ENCODE data around the gene PAQR4.
A peak's percentile ranks its signal among the peaks of the same experiment; 100 is the strongest.

Gene PAQR4

DNA sequence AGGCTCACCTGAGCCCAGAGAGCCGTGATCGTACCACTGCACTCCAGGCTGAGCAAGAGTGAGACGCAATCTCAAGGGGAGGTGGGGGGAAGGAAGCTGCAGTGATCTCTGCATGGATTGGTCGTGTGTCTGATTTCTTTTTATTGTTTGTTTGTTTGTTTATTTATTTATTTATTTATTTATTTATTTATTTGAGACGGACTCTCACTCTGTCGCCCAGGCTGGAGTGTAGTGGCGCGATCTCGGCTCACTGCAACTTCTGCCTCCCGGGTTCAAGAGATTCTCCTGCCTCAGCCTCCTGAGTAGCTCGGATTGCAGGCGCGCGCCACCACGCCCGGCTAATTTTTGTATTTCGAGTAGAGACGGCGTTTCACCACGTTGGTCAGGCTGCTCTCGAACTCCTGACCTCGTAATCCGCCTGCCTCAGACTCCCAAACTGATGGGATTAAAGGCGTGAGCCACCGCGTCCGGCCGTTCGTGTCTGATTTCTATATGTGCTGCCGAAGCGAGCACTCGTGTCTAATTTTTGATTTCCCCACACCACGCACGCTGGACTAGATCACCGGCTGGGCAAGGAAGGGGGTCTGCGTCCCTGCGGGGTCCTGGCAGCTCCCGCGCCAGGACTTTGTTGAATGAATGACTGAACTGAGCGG lies 50.6 kb downstream of the PAQR4 start:
- H3K9me3 ChIP-seq (ENCODE audit: control insufficient read depth, low read length), result no peaks in the 10 kb centered on the region
- H3K9ac ChIP-seq (ENCODE audit: low read length), result no peak overlapping the region
- no peaks in the 10 kb centered on the region for H3K36me3 ChIP-seq (ENCODE audit: control insufficient read depth, insufficient read depth, low read length)
- peaks cover 25% of the 10 kb centered on the region for H3K4me1 ChIP-seq (ENCODE audit: control insufficient read depth, insufficient read depth, low read length)
- H3K4me3 ChIP-seq (ENCODE audit: low read length), result no peak overlapping the region
- peaks cover 9% of the 10 kb centered on the region for H3K27me3 ChIP-seq (ENCODE audit: control insufficient read depth, insufficient read depth, low read length)

DNA sequence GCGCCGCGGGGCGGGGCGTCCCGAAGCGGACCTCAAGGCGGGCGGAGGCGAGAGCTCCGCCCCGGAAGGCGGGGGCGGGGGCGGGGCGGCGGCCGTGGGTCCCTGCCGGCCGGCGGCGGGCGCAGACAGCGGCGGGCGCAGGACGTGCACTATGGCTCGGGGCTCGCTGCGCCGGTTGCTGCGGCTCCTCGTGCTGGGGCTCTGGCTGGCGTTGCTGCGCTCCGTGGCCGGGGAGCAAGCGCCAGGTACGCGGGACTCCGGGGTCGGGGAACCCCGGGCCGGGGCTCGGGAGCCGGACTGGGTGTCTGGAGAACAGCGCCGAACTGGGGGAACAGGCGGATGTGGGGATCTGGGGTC lies 51.1 kb downstream of the PAQR4 start, which contains the start of gene TNFRSF12A:
Gene TNFRSF12A (plus strand): TSS at position 122 of the 357 bp plus-strand sequence. CDS start 30 bp downstream, at position 152.
- Histone ChIP-seq H3K9me3 (ENCODE audit: control insufficient read depth, low read length) (no peaks in the 10 kb centered on the region), H3K4me3 (ENCODE audit: low read length) (peak within 1 kb of the TSS; percentile 78), H3K36me3 (ENCODE audit: control insufficient read depth, insufficient read depth, low read length) (no peaks in the 10 kb centered on the region), H3K9ac (ENCODE audit: low read length) (peak within 1 kb of the TSS; percentile 79), H3K4me1 (ENCODE audit: control insufficient read depth, insufficient read depth, low read length) (peaks cover 25% of the 10 kb centered on the region), H3K27me3 (ENCODE audit: control insufficient read depth, insufficient read depth, low read length) (peaks cover 9% of the 10 kb centered on the region)

DNA sequence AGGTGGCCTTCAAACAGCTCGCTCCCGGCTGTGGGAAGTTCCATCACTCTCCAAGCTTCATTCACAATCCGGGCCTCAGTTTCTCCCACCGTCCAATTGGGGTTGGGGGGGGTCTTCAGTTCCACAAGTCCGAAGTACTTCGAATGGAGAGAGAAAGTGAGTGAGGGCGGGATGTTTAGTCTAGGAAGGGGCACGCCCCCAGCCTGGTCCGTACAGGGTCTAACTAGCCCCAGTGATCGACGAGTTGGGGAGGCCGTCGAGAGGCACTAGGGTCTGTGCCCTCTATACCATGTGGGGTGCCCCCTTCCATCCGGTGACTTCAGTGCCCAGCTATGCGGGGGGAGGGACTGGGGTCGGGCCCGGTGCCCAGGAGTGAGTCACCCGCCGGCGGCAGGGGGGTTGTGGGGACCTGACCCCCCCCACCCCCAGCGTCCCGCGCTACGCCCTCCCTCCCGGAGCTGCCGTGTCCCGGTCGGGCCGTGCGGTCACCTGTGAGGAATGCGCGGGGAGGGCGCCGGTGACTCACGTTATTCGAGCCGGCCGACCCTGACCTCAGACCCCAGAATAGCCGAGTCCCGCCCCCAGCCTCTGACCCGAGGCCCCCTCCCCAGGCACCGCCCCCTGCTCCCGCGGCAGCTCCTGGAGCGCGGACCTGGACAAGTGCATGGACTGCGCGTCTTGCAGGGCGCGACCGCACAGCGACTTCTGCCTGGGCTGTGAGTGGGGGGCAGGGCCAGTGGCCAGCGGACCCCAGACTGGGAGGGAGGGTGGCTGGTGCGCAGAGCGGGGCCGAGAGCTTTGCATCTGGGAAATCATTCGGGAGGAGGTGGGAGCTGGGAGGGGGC lies 51.7 kb downstream of the PAQR4 start:
- Histone ChIP-seq H3K36me3 (ENCODE audit: control insufficient read depth, insufficient read depth, low read length) (no peaks in the 10 kb centered on the region), H3K27me3 (ENCODE audit: control insufficient read depth, insufficient read depth, low read length) (peaks cover 9% of the 10 kb centered on the region), H3K4me3 (ENCODE audit: low read length) (peak overlapping the region; percentile 78), H3K9ac (ENCODE audit: low read length) (peak overlapping the region; percentile 79), H3K9me3 (ENCODE audit: control insufficient read depth, low read length) (no peaks in the 10 kb centered on the region), H3K4me1 (ENCODE audit: control insufficient read depth, insufficient read depth, low read length) (peaks cover 25% of the 10 kb centered on the region)

DNA sequence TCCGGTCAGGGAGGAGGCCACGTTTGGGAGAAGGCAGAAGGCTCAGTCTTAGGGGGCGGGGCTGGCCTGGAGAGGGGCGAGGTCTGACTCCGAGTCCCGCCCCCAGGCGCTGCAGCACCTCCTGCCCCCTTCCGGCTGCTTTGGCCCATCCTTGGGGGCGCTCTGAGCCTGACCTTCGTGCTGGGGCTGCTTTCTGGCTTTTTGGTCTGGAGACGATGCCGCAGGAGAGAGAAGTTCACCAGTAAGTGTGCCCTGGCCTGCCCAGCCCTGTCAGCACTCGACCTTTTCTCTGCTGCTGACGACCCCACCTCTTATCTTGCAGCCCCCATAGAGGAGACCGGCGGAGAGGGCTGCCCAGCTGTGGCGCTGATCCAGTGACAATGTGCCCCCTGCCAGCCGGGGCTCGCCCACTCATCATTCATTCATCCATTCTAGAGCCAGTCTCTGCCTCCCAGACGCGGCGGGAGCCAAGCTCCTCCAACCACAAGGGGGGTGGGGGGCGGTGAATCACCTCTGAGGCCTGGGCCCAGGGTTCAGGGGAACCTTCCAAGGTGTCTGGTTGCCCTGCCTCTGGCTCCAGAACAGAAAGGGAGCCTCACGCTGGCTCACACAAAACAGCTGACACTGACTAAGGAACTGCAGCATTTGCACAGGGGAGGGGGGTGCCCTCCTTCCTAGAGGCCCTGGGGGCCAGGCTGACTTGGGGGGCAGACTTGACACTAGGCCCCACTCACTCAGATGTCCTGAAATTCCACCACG lies 52.5 kb downstream of the PAQR4 start:
- H3K4me3 ChIP-seq (ENCODE audit: low read length), result peak overlapping the region; percentile 78
- H3K4me1 ChIP-seq (ENCODE audit: control insufficient read depth, insufficient read depth, low read length), result peaks cover 25% of the 10 kb centered on the region
- no peaks in the 10 kb centered on the region for H3K36me3 ChIP-seq (ENCODE audit: control insufficient read depth, insufficient read depth, low read length)
- no peaks in the 10 kb centered on the region for H3K9me3 ChIP-seq (ENCODE audit: control insufficient read depth, low read length)
- H3K9ac ChIP-seq (ENCODE audit: low read length), result peak overlapping the region; percentile 79
- peaks cover 9% of the 10 kb centered on the region for H3K27me3 ChIP-seq (ENCODE audit: control insufficient read depth, insufficient read depth, low read length)

DNA sequence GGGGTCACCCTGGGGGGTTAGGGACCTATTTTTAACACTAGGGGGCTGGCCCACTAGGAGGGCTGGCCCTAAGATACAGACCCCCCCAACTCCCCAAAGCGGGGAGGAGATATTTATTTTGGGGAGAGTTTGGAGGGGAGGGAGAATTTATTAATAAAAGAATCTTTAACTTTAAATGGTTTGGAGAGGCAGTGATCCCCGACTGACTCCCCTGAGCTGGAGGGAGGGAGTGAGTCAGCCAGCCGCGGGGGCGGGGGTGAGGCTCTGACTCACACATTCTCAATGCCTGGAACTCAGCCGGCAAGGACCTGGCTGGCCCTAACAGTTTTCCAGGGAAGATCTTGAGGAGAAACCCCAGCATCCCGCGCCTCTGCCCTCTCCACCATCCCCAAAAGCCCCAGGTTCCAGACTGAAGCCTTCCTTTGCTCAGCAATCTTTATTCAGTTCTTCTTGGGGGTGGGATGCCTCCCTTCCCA lies 53.1 kb downstream of the PAQR4 start:
- Histone ChIP-seq H3K9me3 (ENCODE audit: control insufficient read depth, low read length) (no peaks in the 10 kb centered on the region), H3K9ac (ENCODE audit: low read length) (peak overlapping the region; percentile 79), H3K4me1 (ENCODE audit: control insufficient read depth, insufficient read depth, low read length) (peaks cover 25% of the 10 kb centered on the region), H3K36me3 (ENCODE audit: control insufficient read depth, insufficient read depth, low read length) (no peaks in the 10 kb centered on the region), H3K4me3 (ENCODE audit: low read length) (peak overlapping the region; percentile 82), H3K27me3 (ENCODE audit: control insufficient read depth, insufficient read depth, low read length) (peaks cover 6% of the 10 kb centered on the region)

DNA sequence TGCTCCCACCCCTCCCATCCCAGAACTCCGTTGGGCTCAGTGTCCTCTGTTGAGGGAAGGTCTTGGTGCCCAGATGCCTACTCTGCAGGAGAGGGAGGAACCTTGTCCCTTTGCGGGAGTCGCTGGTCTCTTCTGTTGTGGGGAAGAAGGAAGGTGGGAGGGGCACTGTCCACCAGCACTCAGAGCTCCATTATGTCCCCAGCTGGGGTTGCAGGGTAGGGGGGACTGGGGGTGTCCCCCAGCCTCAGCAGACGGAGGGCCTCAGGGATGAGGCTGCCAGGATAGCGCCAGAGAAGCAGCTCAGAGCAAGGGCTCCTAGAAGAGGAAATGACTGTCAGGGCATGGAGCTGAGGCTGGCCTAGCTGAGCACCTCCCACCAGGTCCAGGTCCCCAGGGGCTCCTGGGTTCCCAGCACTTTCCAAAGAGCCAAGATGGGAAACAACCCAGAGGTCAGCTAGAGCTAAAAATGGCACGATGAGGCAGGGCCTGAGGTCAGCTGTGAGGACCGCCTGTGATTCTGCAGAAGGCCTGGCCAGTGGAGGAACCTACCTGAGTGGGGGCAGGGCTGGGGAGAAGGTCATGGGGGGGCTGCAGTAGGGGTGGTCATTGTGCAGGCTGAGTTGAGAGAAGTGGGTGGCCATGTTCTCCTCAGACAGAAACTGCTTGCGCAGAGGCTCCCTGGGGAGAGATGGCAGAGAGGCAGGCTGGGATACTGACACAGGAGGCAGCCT lies 53.7 kb downstream of the PAQR4 start:
- Histone ChIP-seq H3K9me3 (ENCODE audit: control insufficient read depth, low read length) (no peaks in the 10 kb centered on the region), H3K9ac (ENCODE audit: low read length) (peak overlapping the region; percentile 79), H3K36me3 (ENCODE audit: control insufficient read depth, insufficient read depth, low read length) (no peaks in the 10 kb centered on the region), H3K27me3 (ENCODE audit: control insufficient read depth, insufficient read depth, low read length) (peaks cover 1% of the 10 kb centered on the region), H3K4me1 (ENCODE audit: control insufficient read depth, insufficient read depth, low read length) (peaks cover 28% of the 10 kb centered on the region), H3K4me3 (ENCODE audit: low read length) (peak overlapping the region; percentile 82)
